Tibial nerve (tissue), 4 donors: ENCODE measurements around the gene MEN1.

Source experiments
- EP300 ChIP-seq, 2 donors: sonication (generic); formaldehyde crosslinking; IDR thresholded peaks; one replicate each; pipeline ENCODE4 v1.6.1; 2017; ENCODE audit warnings: antibody characterized with exemption in 2 of 2, mild to moderate bottlenecking in 1 of 2
- POLR2A ChIP-seq, 2 donors: fragments of 450-650 bp; IDR thresholded peaks; one replicate each; pipeline ENCODE4 v1.6.1; 2017; ENCODE audit warnings: antibody characterized with exemption in 2 of 2, mild to moderate bottlenecking in 2 of 2, moderate library complexity in 2 of 2
- TF ChIP-seq, protein P1 (sequence below), 5 experiments: fragments of 200-600 bp in 3 of 5; fragments of 450-650 bp in 2 of 5; sonication (generic) in 3 of 5; IDR thresholded peaks; one replicate each; pipeline ENCODE4 v1.5.1; 2016 to 2019; ENCODE audit warnings: antibody characterized with exemption in 5 of 5, mild to moderate bottlenecking in 3 of 5, moderate library complexity in 2 of 5

DNA sequence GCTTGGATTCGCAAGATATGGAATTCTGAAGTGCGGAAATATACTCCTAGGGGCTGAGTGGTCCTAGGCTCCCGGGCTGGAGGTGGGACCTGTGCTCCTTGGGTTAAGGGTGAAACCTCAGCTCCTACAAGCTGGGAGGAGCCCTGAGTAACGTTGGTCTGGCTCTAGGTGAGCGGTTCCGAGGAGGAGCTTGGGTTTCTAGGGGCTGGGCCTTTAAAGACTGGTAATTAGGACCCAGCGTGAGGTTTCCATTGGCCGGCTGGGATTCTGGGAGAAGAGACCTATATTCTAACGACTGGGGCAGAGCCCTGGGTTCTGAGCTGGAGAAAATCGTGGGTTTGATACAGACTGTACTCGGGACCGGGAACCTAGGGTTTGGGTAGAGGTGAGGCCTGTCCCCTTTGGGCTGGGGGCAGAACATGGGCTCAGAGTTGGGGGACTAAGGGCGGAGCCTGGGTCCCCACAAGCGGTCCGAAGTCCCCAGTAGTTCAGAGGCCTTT lies 6.5 kb downstream of the MEN1 start:
- no peak for TF ChIP-seq EP300 (IDR thresholded peaks at IDR 0.05)
- TF ChIP-seq POLR2A (IDR thresholded peaks at IDR 0.05) = no peak
- TF ChIP-seq, protein P1, sequence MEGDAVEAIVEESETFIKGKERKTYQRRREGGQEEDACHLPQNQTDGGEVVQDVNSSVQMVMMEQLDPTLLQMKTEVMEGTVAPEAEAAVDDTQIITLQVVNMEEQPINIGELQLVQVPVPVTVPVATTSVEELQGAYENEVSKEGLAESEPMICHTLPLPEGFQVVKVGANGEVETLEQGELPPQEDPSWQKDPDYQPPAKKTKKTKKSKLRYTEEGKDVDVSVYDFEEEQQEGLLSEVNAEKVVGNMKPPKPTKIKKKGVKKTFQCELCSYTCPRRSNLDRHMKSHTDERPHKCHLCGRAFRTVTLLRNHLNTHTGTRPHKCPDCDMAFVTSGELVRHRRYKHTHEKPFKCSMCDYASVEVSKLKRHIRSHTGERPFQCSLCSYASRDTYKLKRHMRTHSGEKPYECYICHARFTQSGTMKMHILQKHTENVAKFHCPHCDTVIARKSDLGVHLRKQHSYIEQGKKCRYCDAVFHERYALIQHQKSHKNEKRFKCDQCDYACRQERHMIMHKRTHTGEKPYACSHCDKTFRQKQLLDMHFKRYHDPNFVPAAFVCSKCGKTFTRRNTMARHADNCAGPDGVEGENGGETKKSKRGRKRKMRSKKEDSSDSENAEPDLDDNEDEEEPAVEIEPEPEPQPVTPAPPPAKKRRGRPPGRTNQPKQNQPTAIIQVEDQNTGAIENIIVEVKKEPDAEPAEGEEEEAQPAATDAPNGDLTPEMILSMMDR (IDR thresholded peaks at IDR 0.05) = no peak
